ENCODE measurements around the gene SPART.
A peak's percentile ranks its signal among the peaks of the same experiment; 100 is the strongest.
"Not testable (repeated sequence)": the region's sequence is repeated elsewhere in the genome, so short reads cannot be mapped to it uniquely, and the experiment has no call there.

Gene SPART

GRCh38 chr13:36319793-36320192 is 26.4 kb downstream of the SPART start:
- not testable (repeated sequence) for H3K36me3 Mint-ChIP-seq; DNase-seq (ENCODE audit: low spot score in 2 of 2); H3K27ac Mint-ChIP-seq; H3K27me3 Mint-ChIP-seq; H3K4me1 Mint-ChIP-seq; H3K4me3 Mint-ChIP-seq; H3K9me3 Mint-ChIP-seq; ATAC-seq (ENCODE audit: low read depth)

GRCh38 chr13:36313047-36313969 is 32.9 kb downstream of the SPART start:
- Mint-ChIP-seq H3K27me3 (no peaks in the 10 kb centered on the region), H3K9me3 (peaks cover 4% of the 10 kb centered on the region), H3K36me3 (peaks cover 12% of the 10 kb centered on the region), H3K4me1 (no peaks in the 10 kb centered on the region), H3K27ac (no peak overlapping the region), H3K4me3 (no peak overlapping the region)
- ATAC-seq (ENCODE audit: low read depth), result no peak
- no peak for DNase-seq (ENCODE audit: low spot score in 2 of 2)

GRCh38 chr13:36310417-36311108 is 35.6 kb downstream of the SPART start:
- H3K9me3 Mint-ChIP-seq, result peaks cover 2% of the 10 kb centered on the region
- ATAC-seq (ENCODE audit: low read depth), result no peak

DNA sequence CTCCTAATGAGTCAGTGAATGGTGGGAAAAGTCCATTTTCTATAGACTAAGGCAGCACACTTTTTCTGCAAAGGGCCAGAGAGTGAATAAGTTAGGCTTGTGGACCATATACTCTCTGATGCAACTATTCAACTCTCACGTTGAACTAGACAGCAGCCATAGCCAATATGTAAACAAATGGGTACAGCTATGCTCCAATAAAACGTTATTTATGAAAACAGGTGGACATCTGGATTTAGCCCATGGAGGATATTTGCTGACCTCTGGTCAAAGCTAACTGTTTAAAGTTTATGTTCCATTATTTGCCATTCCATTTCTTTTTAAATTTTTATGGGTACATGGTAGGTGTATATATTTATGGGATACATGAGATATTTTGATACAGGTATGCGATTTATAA is 43.9 kb downstream of the SPART start:
- Mint-ChIP-seq H3K9me3 (no peaks in the 10 kb centered on the region), H3K36me3 (peaks cover 6% of the 10 kb centered on the region), H3K4me1 (no peaks in the 10 kb centered on the region), H3K27me3 (peaks cover 9% of the 10 kb centered on the region), H3K27ac (no peak overlapping the region), H3K4me3 (no peak overlapping the region)
- DNase-seq (ENCODE audit: low spot score in 2 of 2) (no peak), ATAC-seq (ENCODE audit: low read depth) (no peak)

More at GRCh38 chr13:36310417-36311108, 35.6 kb downstream of the SPART start:
- Mint-ChIP-seq H3K4me1 (no peaks in the 10 kb centered on the region), H3K27me3 (no peaks in the 10 kb centered on the region), H3K4me3 (no peak overlapping the region), H3K27ac (no peak overlapping the region), H3K36me3 (peaks cover 8% of the 10 kb centered on the region)
- no peak for DNase-seq (ENCODE audit: low spot score in 2 of 2)

- not testable (repeated sequence) for ATAC-seq (ENCODE audit: low read depth); H3K36me3 Mint-ChIP-seq; H3K9me3 Mint-ChIP-seq; H3K4me3 Mint-ChIP-seq; H3K4me1 Mint-ChIP-seq; H3K27ac Mint-ChIP-seq; DNase-seq (ENCODE audit: low spot score in 2 of 2)
- peaks cover 15% of the 10 kb centered on the region for H3K27me3 Mint-ChIP-seq
These were observed 46.7 kb downstream of the SPART start for GRCh38 chr13:36299469-36299868.

GRCh38 chr13:36298535-36299068 is 47.6 kb downstream of the SPART start:
- H3K9me3 Mint-ChIP-seq, result no peaks in the 10 kb centered on the region

DNA sequence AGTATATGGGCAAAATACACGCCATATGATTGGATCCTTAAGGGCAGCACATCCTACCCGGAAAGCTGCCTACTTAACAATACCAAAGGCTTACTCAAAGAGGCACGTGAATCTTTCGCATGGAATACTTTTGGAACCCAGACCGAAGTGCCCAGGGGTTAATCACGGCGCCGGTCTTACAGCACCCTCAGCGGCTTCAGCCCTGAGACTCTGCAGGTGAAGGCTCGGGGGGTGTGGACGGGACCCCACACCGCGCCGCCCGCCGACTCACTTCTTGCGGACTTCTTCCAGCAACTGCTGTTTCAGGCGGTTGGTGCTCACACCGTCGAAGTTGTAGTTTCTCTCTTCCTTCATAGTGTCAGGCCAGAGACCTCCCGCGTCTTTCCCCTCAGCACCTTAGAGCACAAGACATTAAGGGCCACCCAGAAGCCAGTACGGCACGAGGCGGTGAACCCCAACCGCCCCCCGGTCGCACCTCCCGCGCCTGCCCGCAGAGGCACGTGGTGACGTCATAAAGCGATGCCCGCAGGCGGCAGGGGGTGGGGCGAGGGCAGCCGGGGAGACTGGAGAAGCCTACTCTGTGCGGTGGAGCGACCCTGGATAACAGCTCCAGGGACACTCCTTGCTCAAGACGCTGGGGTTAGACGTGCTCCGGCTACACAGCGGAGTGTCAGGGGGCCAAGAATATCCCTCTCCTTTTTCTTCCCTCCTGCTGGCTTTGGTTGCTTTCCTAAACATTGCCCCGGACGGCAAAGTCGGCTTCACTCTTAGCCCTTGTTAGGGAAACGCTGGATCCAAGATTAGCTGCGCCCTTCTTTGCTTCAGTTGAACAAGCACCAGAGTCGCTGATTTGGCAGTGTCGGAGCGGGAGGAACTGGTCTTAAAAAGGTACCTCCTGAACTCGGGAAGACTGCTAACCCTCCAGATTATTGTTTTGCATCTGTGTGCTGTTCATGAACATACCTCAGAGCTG is 48.5 kb downstream of the SPART start, which contains the start of gene CCDC169:
TSS of gene CCDC169 (minus strand) at position 449 of the 973 bp plus-strand sequence. CDS start at position 354, 95 bp downstream.
- no peaks in the 10 kb centered on the region for H3K9me3 Mint-ChIP-seq
- ATAC-seq (ENCODE audit: low read depth) (peak; percentile 89), DNase-seq (ENCODE audit: low spot score in 2 of 2) (peak; percentile 25 to 50)
- peak within 1 kb of the TSS; percentile 83 for H3K4me3 Mint-ChIP-seq
- no peaks in the 10 kb centered on the region for H3K4me1 Mint-ChIP-seq
- H3K27ac Mint-ChIP-seq, result no peak within 1 kb of the TSS
- H3K36me3 Mint-ChIP-seq, result no peaks in the 10 kb centered on the region
- peaks cover 15% of the 10 kb centered on the region for H3K27me3 Mint-ChIP-seq

More at GRCh38 chr13:36298535-36299068, 47.6 kb downstream of the SPART start:
- no peak for ATAC-seq (ENCODE audit: low read depth)
- no peaks in the 10 kb centered on the region for H3K4me1 Mint-ChIP-seq
- H3K27ac Mint-ChIP-seq, result no peak overlapping the region
- no peak overlapping the region for H3K4me3 Mint-ChIP-seq
- no peaks in the 10 kb centered on the region for H3K36me3 Mint-ChIP-seq
- no peak for DNase-seq (ENCODE audit: low spot score in 2 of 2)
- peaks cover 15% of the 10 kb centered on the region for H3K27me3 Mint-ChIP-seq

- no peak overlapping the region for H3K4me3 Mint-ChIP-seq
- no peaks in the 10 kb centered on the region for H3K4me1 Mint-ChIP-seq
- ATAC-seq (ENCODE audit: low read depth) (no peak), DNase-seq (ENCODE audit: low spot score in 2 of 2) (no peak)
- H3K9me3 Mint-ChIP-seq, result no peaks in the 10 kb centered on the region
- H3K27me3 Mint-ChIP-seq, result peaks cover 10% of the 10 kb centered on the region
- no peak overlapping the region for H3K27ac Mint-ChIP-seq
- H3K36me3 Mint-ChIP-seq, result no peaks in the 10 kb centered on the region
These were observed 52.1 kb downstream of the SPART start for GRCh38 chr13:36294096-36294495.

DNA sequence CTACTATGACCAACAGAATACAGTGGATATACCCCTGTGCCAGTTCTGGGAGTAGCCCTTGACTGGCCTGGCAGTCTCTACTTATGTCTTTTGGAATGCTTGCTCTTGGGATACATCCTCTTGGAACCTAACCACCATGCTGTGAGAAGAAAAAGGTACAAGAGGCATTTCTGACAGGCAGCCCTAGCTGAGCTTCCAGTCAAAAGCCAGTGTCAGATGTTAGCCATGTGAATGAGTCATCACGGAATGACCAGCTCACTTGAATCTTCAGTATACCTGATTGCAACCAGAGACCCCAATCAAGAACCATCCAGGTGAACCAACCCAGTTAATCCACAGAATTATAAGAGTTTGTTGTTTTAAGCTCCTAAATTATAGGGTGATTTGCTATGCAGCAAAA is 52.7 kb downstream of the SPART start:
- no peaks in the 10 kb centered on the region for H3K9me3 Mint-ChIP-seq
- H3K4me1 Mint-ChIP-seq, result no peaks in the 10 kb centered on the region
- no peak for DNase-seq (ENCODE audit: low spot score in 2 of 2)
- H3K36me3 Mint-ChIP-seq, result no peaks in the 10 kb centered on the region
- no peak overlapping the region for H3K27ac Mint-ChIP-seq
- ATAC-seq (ENCODE audit: low read depth), result no peak
- H3K27me3 Mint-ChIP-seq, result peaks cover 9% of the 10 kb centered on the region
- H3K4me3 Mint-ChIP-seq, result no peak overlapping the region

GRCh38 chr13:36288794-36289391 is 57.3 kb downstream of the SPART start:
- H3K4me1 Mint-ChIP-seq, result no peaks in the 10 kb centered on the region
- no peak overlapping the region for H3K27ac Mint-ChIP-seq
- no peak for DNase-seq (ENCODE audit: low spot score in 2 of 2)

DNA sequence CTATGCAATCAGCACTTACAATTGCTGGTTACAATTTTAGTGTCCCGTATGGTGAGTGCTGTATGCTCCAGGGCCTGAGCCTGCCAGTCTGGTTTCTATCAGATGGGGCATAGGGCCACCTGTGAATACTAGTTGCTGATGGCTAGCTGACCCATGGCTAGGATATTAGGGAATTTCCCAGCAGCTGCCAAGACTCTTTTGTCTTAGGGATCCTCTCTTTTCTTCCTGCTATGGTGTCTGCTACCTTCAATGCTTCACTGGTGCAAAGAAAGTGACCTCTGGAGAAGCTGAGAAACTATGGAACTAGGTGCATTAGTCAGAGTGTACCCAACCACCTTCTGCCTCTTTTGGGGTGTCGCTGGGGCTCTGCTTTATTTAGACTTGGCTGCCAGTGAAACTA is 60.2 kb downstream of the SPART start:
- no peaks in the 10 kb centered on the region for H3K4me1 Mint-ChIP-seq
- H3K27me3 Mint-ChIP-seq, result peaks cover 3% of the 10 kb centered on the region
- no peak for DNase-seq (ENCODE audit: low spot score in 2 of 2)
- no peak overlapping the region for H3K27ac Mint-ChIP-seq
- no peak for ATAC-seq (ENCODE audit: low read depth)
- H3K9me3 Mint-ChIP-seq, result no peaks in the 10 kb centered on the region
- H3K4me3 Mint-ChIP-seq, result no peak overlapping the region
- no peaks in the 10 kb centered on the region for H3K36me3 Mint-ChIP-seq

More at GRCh38 chr13:36288794-36289391, 57.3 kb downstream of the SPART start:
- ATAC-seq (ENCODE audit: low read depth), result no peak
- H3K27me3 Mint-ChIP-seq, result peaks cover 3% of the 10 kb centered on the region
- H3K9me3 Mint-ChIP-seq, result no peaks in the 10 kb centered on the region
- no peaks in the 10 kb centered on the region for H3K36me3 Mint-ChIP-seq
- H3K4me3 Mint-ChIP-seq, result no peak overlapping the region

DNA sequence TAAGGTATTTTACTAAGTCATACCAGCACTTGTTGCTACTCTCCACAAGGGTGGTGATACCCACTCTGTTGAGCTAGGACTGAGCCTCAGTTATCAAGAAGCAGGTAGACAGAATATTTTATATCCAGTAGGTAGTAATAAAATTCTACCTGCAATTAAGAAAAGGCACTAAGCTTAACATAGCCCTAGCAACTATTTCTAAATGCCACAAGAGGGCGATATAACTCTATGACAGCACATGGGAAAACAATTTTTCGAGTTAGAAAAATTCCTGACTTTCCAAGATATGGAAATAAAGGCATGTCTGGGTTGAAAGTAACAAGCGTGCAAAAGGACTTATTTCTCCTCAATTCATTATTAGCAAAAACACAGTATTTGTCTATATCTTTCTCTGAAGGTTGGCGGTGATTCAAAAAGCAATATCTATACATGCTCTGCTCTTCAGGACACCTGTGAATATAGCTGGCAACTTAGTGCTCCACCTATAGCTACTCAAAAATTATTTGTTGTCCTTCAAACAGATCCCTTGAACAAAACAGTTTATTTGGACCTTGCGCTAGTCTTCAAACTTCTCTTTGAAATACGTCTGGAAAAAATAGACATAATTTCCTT is 63.3 kb downstream of the SPART start:
- no peak for ATAC-seq (ENCODE audit: low read depth)
- Mint-ChIP-seq H3K4me3 (no peak overlapping the region), H3K9me3 (no peaks in the 10 kb centered on the region), H3K27me3 (peaks cover 3% of the 10 kb centered on the region), H3K36me3 (no peaks in the 10 kb centered on the region), H3K4me1 (no peaks in the 10 kb centered on the region), H3K27ac (no peak overlapping the region)
- no peak for DNase-seq (ENCODE audit: low spot score in 2 of 2)
